SK-N-SH (cell line): Measurements from ENCODE around the gene LARP1. TPM values are rescaled to one million over a fixed set of nuclear protein-coding genes. Genes with fewer than 3 reads are reported as not detected.

ENCODE experiments used
- CTCF ChIA-PET: fragments of 300-600, 350-600 bp; formaldehyde crosslinking; extraction: SDS; loops from one replicate; lab custom pipeline; 2021; lab: Yijun Ruan, JAX
- POLR2A ChIA-PET: fragments of 350-600 bp; sonication (Branson Sonifier 250); formaldehyde crosslinking; extraction: SDS; loops from one replicate; lab custom pipeline; 2020; ENCODE audit warnings: antibody characterized with exemption, inconsistent platforms; lab: Yijun Ruan, JAX
- DNase-seq: peaks from one replicate; pipeline ENCODE4 v3.0.0; 2012
- H2AFZ ChIP-seq: fragments of 200-600 bp; sonication (generic); 2 replicates; pipeline ENCODE4 v1.8.1; 2016; ENCODE audit warnings: antibody characterized with exemption, mild to moderate bottlenecking, low read depth
- H3F3A ChIP-seq: fragments of 200-600 bp; sonication (generic); replicated peaks from 2 replicates; pipeline ENCODE3; 2016; ENCODE audit warnings: antibody characterized with exemption, mild to moderate bottlenecking; ENCODE audit not compliant: insufficient read depth
- H3K27ac ChIP-seq, 2 experiments: fragments of 200-500 bp in 1 of 2; fragments of 200-600 bp in 1 of 2; sonication (Bioruptor generic) in 1 of 2; sonication (generic), shearing (Covaris generic) in 1 of 2; 2 replicates each; pipeline versions ENCODE4 v1.5.1 to v1.6.1; 2014 to 2016; ENCODE audit warnings: low read depth in 2 of 2, inconsistent platforms in 1 of 2, low read length in 1 of 2, mild to moderate bottlenecking in 1 of 2, mixed read lengths in 1 of 2
- H3K27me3 ChIP-seq: fragments of 200-600 bp; sonication (generic), shearing (Covaris generic); 2 replicates; pipeline ENCODE4 v1.6.1; 2016; ENCODE audit warnings: mixed run types; ENCODE audit not compliant: insufficient read depth
- H3K36me3 ChIP-seq, 2 experiments: fragments of 200-500 bp in 1 of 2; fragments of 200-600 bp in 1 of 2; sonication (Bioruptor generic) in 1 of 2; sonication (generic) in 1 of 2; replicated peaks in 1 of 2; 2 replicates each; pipeline versions ENCODE3 to v1.5.1; 2014 to 2016; ENCODE audit warnings: low read length in 1 of 2, mild to moderate bottlenecking in 1 of 2; ENCODE audit not compliant: insufficient read depth in 2 of 2, control insufficient read depth in 1 of 2
- H3K4me1 ChIP-seq, 2 experiments: fragments of 200-500 bp in 1 of 2; fragments of 200-600 bp in 1 of 2; sonication (Bioruptor generic) in 1 of 2; sonication (generic), shearing (Covaris generic) in 1 of 2; 2 replicates each; pipeline versions ENCODE4 v1.5.1 to v1.6.1; 2014 to 2016; ENCODE audit warnings: low read depth in 1 of 2, low read length in 1 of 2, mixed run types in 1 of 2; ENCODE audit not compliant: insufficient read depth in 2 of 2, control insufficient read depth in 1 of 2
- H3K4me2 ChIP-seq: fragments of 200-600 bp; sonication (generic), shearing (Covaris generic); 2 replicates; pipeline ENCODE4 v1.6.1; 2017; ENCODE audit warnings: mixed run types
- H3K4me3 ChIP-seq, 2 experiments: fragments of 200-500 bp in 1 of 2; fragments of 200-600 bp in 1 of 2; sonication (Bioruptor generic) in 1 of 2; sonication (generic), shearing (Covaris generic) in 1 of 2; 2 replicates each; pipeline versions ENCODE4 v1.5.1 to v1.8.1; 2014 to 2016; ENCODE audit warnings: low read depth in 2 of 2, inconsistent platforms in 1 of 2, low read length in 1 of 2, mild to moderate bottlenecking in 1 of 2, mixed read lengths in 1 of 2, moderate library complexity in 1 of 2
- H3K79me2 ChIP-seq: fragments of 200-600 bp; sonication (generic); 2 replicates; pipeline ENCODE4 v1.8.1; 2017; ENCODE audit warnings: mild to moderate bottlenecking; ENCODE audit not compliant: insufficient read depth
- H3K9ac ChIP-seq: fragments of 200-600 bp; sonication (generic); 2 replicates; pipeline ENCODE4 v1.6.1; 2017; ENCODE audit warnings: mixed run types
- H3K9me2 ChIP-seq: fragments of 200-600 bp; sonication (generic); 2 replicates; pipeline ENCODE4 v1.6.1; 2017; ENCODE audit warnings: mixed run types
- H3K9me3 ChIP-seq: fragments of 200-600 bp; sonication (generic); 2 replicates; pipeline ENCODE4 v1.6.1; 2017; ENCODE audit warnings: mixed run types, mild to moderate bottlenecking, moderate library complexity
- H4K20me1 ChIP-seq: fragments of 200-600 bp; sonication (generic); 2 replicates; pipeline ENCODE4 v1.6.1; 2017; ENCODE audit warnings: mild to moderate bottlenecking, mixed run types; ENCODE audit not compliant: insufficient read depth
- CHD2 ChIP-seq: fragments of 150-350 bp; IDR thresholded peaks from 2 replicates; pipeline ENCODE4 v1.6.1; 2018; ENCODE audit warnings: low read length; ENCODE audit not compliant: partially characterized antibody
- ELF1 ChIP-seq: IDR thresholded peaks from 2 replicates; pipeline ENCODE4 v1.4.0; 2012
- EP300 ChIP-seq, 2 experiments: IDR thresholded peaks; 2 replicates each; pipeline versions ENCODE4 v1.4.0 to v1.6.1; 2012; ENCODE audit warnings: borderline replicate concordance in 1 of 2, low read depth in 1 of 2, low read length in 1 of 2
- FOSL2 ChIP-seq: IDR thresholded peaks from 2 replicates; pipeline ENCODE4 v1.4.0; 2012; ENCODE audit warnings: low read depth, mild to moderate bottlenecking, moderate library complexity, borderline replicate concordance
- FOXM1 ChIP-seq: IDR thresholded peaks from 2 replicates; pipeline ENCODE4 v1.4.0; 2012; ENCODE audit warnings: low read depth, mild to moderate bottlenecking
- GATA2 ChIP-seq: sonication (generic); formaldehyde crosslinking; IDR thresholded peaks from 2 replicates; pipeline ENCODE4 v1.5.0; 2020; ENCODE audit warnings: mild to moderate bottlenecking, missing genetic modification reagents
- JUND ChIP-seq: IDR thresholded peaks from 2 replicates; pipeline ENCODE4 v1.4.0; 2012
- MEF2A ChIP-seq: IDR thresholded peaks from 2 replicates; pipeline ENCODE4 v1.4.0; 2012; ENCODE audit warnings: low read depth, borderline replicate concordance
- MXI1 ChIP-seq: IDR thresholded peaks from 2 replicates; pipeline ENCODE4 v1.6.1; 2012; ENCODE audit warnings: mild to moderate bottlenecking, low read depth, low read length, improper control_type of control experiment
- RAD21 ChIP-seq: IDR thresholded peaks from 2 replicates; pipeline ENCODE4 v1.6.1; 2012; ENCODE audit warnings: mild to moderate bottlenecking, low read length
- RFX5 ChIP-seq: IDR thresholded peaks from 2 replicates; pipeline ENCODE4 v1.6.1; 2012; ENCODE audit warnings: mild to moderate bottlenecking, improper control_type of control experiment, low read length
- RXRA ChIP-seq: IDR thresholded peaks from 2 replicates; pipeline ENCODE4 v1.4.0; 2012; ENCODE audit warnings: low read depth, mild to moderate bottlenecking, borderline replicate concordance
- SIN3A ChIP-seq: IDR thresholded peaks from 2 replicates; pipeline ENCODE4 v1.6.1; 2012; ENCODE audit warnings: low read depth, mild to moderate bottlenecking, low read length, moderate library complexity, borderline replicate concordance
- SMC3 ChIP-seq: IDR thresholded peaks from 2 replicates; pipeline ENCODE4 v1.6.1; 2012; ENCODE audit warnings: low read depth, low read length, improper control_type of control experiment
- TCF12 ChIP-seq: IDR thresholded peaks from 2 replicates; pipeline ENCODE4 v1.4.0; 2012
- TEAD4 ChIP-seq: IDR thresholded peaks from 2 replicates; pipeline ENCODE4 v1.4.0; 2012; ENCODE audit warnings: mild to moderate bottlenecking, borderline replicate concordance; ENCODE audit not compliant: insufficient read depth
- YY1 ChIP-seq: IDR thresholded peaks from 2 replicates; pipeline ENCODE4 v1.4.0; 2012; ENCODE audit warnings: low read depth, mild to moderate bottlenecking
- ZBTB33 ChIP-seq: IDR thresholded peaks from 2 replicates; pipeline ENCODE4 v1.4.0; 2012; ENCODE audit warnings: low read depth, borderline replicate concordance
- polyA plus RNA-seq, 3 experiments: library from polyadenylated mRNA; depleted of rRNA; stranded (reverse); fragments of >200 nt; gene quantifications; 2 replicates each; pipeline ENCODE4 v1.2.3, GENCODE V29; 2012
- TF ChIP-seq, protein P1 (sequence below): fragments of 150-350 bp; IDR thresholded peaks from 2 replicates; pipeline ENCODE4 v1.6.1; 2016; ENCODE audit warnings: mild to moderate bottlenecking, low read depth, low read length

The LARP1 gene
- polyA plus RNA-seq, 1 of the 3 experiments (the other 2 are of a cell fraction), result 57.4 TPM

DNA sequence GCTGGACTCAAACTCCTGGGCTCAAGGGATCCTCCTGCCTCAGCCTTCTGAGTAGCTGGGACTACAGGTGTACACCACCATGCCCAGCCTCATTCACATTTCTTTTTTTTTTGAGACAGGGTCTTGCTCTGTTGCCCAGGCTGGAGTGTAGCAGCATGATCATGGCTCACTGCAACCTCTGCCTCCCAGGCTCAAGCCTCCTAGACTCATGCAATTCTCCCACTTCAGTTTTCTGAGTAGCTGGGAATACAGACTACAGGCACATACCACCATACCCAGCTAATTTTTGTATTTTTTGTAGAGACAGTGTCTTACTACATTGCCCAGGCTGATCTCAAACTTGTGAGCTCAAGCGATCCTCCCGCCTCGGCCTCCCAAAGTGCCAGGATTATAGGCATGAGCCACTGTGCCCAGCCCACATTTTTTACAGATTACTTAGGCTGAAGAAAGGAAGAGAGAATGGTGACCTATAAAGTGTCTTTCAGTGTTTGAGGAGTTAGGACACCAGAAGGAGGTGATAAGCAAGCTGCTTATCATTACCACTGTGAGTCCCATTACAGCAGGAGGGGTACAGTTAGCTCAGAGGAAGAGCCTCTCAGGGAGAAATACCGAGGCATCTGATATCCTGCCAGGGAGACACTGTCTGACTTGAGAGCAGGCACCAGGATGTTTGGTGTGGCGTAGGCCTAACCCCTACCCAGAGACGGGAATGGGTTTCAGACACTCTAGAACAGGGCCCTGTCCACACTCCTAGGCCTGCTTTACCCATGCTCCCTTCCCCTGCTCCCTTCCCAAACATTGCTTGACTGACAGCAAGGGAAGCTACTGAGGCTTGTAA lies 85.5 kb downstream of the LARP1 start (continued):
- no peak for TF ChIP-seq EP300 (IDR thresholded peaks at IDR 0.05; ENCODE audit: borderline replicate concordance in 1 of 2, low read depth in 1 of 2, low read length in 1 of 2)
- TF ChIP-seq JUND, result no peak
- no peak for TF ChIP-seq RXRA
- no peak for TF ChIP-seq MEF2A
- TF ChIP-seq FOSL2, result no peak

GRCh38 chr5:154841273-154841661 lies 86.1 kb downstream of the LARP1 start:
- POLR2A ChIA-PET, result no interaction called here
- Histone ChIP-seq H3K36me3 (no peaks in the 10 kb centered on the region), H4K20me1 (no peaks in the 10 kb centered on the region), H3F3A (no peaks in the 10 kb centered on the region), H3K4me1 (peaks cover 0 to 8% of the 10 kb centered on the region in 2 experiments; a peak in 2 of 4 replicates), H3K27me3 (no peaks in the 10 kb centered on the region), H3K27ac (no peak overlapping the region), H3K79me2 (no peaks in the 10 kb centered on the region), H3K9me2 (no peaks in the 10 kb centered on the region), H2AFZ (no peak overlapping the region), H3K4me2 (no peak overlapping the region), H3K9ac (no peak overlapping the region), H3K4me3 (no peak overlapping the region), H3K9me3 (no peaks in the 10 kb centered on the region)
- CTCF ChIA-PET, result interaction anchor here (0.9 to 1.1 kb wide), 2 partner anchors 12 to 126 kb away, joined by 3 to 5 read pairs; no protein-coding TSS in a partner anchor
- no peak for DNase-seq
- no peak for TF ChIP-seq TCF12
- TF ChIP-seq ELF1, result no peak
- no peak for TF ChIP-seq TEAD4
- TF ChIP-seq JUND, result no peak
- no peak for TF ChIP-seq RAD21
- TF ChIP-seq ZBTB33, result no peak
- no peak for TF ChIP-seq MXI1
- no peak for TF ChIP-seq SIN3A
- no peak for TF ChIP-seq MEF2A
- no peak for TF ChIP-seq RFX5
- TF ChIP-seq SMC3, result no peak
- no peak for TF ChIP-seq FOXM1
- TF ChIP-seq CHD2, result no peak
- TF ChIP-seq, protein P1, sequence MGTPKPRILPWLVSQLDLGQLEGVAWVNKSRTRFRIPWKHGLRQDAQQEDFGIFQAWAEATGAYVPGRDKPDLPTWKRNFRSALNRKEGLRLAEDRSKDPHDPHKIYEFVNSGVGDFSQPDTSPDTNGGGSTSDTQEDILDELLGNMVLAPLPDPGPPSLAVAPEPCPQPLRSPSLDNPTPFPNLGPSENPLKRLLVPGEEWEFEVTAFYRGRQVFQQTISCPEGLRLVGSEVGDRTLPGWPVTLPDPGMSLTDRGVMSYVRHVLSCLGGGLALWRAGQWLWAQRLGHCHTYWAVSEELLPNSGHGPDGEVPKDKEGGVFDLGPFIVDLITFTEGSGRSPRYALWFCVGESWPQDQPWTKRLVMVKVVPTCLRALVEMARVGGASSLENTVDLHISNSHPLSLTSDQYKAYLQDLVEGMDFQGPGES, result no peak
- TF ChIP-seq GATA2 (CRISPR knock-in tag), result no peak
- TF ChIP-seq YY1, result no peak
- no peak for TF ChIP-seq EP300 (IDR thresholded peaks at IDR 0.05; ENCODE audit: borderline replicate concordance in 1 of 2, low read depth in 1 of 2, low read length in 1 of 2)
